Skin of body (tissue), 2 donors: ENCODE measurements around the gene XPO1. TPM values are rescaled to one million over a fixed set of nuclear protein-coding genes. Genes with fewer than 3 reads are reported as not detected.
"Not testable (repeated sequence)": the region's sequence is repeated elsewhere in the genome, so short reads cannot be mapped to it uniquely, and the experiment has no call there.

Source experiments
- DNase-seq: peaks from one replicate; lab custom pipeline; 2025; lab: John Stamatoyannopoulos, UW
- total RNA-seq: library from RNA; depleted of rRNA; stranded (reverse); fragments of >200 nt; gene quantifications from one replicate; pipeline ENCODE4 v1.2.3, GENCODE V29; 2014

The XPO1 gene
- total RNA-seq, 1 donor from 2014 or later = 465 TPM

DNA sequence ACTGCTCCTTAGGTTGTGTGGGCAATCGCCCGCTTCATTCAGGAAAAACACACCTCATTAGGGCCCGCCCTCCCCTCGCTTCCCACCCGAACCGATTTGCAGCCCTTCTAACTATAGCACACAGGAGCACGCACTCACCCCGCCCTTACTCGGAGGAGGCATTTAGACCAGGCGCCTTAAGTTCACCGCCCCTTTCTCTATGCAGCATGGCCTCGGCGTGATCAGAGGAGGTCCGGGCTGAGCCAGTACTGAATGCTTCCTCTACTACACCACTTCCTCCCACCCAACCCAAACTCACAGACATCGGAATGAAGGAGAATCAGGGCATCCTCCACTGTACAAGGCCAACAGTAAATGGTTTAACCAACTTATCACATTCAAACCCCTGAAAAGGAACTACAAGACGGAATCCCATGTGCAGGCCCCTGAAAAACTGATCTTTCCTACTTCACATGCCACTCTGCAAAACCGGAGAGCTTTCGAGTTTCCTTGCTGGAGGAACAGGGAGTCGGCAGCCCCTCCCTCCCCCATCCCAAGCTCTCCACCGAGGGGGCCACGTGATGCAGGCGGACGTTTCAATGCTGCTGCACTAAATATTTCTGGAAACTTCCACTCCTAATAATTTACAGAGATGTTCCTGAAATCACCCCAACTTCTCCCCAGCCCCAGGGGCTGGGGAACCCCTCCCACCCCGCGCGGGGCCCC, 1.4 kb downstream of the XPO1 start:
- DNase-seq = peak; percentile 91

DNA sequence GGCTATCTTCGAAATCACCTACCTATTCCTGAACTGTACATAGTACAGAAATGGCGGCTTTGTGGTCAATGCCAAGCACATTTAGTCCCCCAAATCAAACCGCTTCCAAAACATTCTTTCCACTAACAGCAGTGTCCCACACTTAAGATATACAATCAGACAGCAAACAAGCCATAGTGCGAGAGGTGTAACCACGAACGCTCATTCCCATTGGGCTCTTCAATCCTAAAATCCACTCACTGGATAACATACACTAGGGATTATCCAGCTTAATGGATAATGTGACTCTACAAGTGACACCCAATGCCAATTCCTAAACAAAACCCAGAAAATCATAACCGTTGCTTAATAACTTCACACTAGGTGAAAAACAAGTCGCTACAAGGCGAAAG, 2.0 kb downstream of the XPO1 start:
- DNase-seq = peak; percentile 51

DNA sequence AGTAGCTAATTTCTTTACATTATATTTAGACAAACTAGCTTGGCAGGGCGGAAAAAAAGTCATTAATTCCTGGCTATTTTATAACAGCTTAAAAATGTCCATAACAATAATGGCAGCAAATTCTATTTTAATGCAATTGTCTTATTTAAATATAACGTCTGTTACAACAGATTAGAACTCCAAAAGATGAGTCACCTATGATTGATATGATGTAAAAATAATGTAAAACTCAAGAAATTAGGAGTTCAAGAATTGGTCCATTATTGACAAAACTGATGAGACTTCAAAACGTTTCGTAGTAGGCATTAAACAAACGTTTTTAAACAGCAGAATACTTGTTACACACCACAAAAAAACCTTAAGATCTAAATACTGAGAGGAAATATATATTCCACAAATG, 2.7 kb downstream of the XPO1 start:
- no peak for DNase-seq

DNA sequence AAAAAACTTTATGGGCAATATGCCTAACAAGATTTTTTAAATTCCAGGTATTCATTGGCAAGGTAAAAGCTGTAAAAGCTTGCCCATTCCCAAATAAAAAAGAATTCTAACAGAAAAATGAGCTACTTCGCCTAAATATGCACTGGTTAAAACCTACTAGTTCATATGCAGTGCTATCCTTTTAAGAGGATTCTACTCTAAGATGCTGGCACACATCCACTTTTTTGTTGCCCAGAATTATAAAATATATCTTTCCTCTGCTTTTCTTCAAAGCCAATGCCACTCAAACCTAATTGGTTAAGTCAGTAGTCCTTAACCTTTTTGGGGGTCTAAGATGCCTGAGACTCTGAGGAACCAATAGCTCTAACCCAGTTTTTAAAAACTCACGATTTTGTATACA, 3.2 kb downstream of the XPO1 start:
- DNase-seq = no peak

DNA sequence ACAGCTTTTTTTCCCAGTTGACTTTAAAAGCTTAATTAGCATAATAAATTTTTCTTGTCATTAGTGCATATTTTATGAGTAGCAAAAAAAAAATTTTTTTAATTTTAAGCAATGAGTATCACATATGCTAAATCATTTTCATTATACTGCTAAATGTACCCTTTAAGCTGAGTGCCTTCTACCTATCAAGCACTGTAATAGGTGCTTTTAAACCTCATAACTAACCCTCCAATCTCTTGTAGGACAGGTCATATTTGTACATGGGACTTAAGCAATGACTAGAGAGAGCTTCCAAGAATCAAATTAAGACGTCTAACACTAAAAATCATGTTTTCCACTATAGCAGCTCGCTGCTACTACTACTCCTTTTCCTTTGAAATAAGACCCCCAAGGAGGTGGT, 7.4 kb downstream of the XPO1 start:
- DNase-seq = no peak

DNA sequence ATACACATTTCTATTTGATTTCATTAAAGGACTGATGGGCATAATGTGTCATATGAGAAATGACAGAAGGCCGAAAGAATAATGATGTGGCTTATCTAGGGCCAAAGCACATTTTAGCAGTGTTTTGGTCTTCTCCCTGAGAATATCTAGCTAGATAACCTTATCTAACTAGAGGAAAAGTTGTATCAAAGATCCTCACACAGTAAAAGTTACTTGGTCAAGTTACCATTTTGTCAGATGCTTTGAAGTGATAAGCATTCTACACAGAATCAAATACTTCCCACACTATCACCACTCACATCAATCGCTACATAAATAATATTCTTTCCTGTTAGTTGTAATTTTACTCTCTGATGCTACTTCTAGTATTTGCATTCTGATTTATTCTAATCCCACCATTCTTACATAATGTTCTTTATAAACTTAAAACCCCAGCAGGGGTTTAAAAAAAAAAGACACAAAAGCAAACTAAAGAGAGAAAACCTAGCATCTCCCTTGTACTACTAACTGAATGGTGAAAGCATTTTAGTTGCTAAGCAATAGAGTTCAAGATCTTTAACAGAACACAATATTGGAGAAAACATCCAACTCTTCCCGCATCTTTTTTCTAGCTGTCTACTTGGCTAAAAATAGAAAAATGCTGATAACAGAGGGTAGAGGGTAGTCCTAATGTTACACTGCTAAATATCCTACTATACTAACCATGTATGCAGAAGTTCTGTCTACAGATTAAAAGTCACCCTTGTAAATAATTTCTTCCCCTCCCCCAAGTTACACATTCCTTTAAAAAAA, 8.0 kb downstream of the XPO1 start:
- no peak for DNase-seq

DNA sequence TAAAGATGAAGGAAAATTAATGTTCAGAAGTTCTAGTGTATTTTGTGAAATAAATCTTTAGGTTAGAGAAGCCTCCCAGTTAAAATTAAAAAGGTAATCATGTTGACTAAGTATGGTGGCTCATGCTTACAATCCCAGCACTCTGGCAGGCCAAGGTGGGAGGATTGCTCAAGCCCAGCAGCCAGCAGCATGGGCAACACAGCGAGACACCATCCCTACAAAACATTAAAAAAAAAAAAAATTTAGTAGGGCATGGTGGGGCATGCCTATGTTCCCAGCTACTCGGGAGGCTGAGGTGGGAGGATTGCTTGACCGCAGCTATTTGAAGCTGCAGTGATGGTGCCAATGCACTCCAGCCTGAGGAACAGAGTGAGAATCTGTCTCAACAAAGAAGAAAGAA, 17.9 kb downstream of the XPO1 start:
- DNase-seq = no peak

DNA sequence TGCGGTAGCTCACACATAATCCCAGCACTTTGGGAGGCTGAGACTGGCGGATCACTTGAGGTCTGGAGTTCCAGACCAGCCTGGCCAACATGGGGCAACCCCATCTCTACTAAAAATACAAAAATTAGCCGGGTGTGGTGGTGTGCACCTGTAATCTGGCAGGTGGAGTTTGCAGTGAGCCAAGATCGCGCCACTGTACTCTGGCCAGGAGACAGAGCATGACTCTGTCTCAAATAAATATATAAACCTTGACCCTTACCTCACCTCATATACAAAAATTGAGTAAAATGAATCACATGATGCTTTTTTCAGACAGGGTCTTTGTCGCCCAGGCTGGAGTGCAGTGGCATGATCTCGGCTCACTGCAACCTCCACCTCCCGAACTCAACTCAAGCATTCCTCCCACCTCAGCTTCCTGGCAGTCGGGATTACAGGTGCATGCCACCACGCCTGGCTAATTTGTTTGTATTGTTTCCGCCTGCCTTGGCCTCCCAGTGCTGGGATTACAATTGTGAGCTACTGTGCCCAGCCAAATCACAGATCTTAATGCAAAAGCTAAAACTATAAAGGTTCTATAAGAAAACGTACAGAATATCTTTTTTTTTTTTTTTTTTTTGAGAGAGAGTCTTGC, 25.3 kb downstream of the XPO1 start:
- DNase-seq = no peak

DNA sequence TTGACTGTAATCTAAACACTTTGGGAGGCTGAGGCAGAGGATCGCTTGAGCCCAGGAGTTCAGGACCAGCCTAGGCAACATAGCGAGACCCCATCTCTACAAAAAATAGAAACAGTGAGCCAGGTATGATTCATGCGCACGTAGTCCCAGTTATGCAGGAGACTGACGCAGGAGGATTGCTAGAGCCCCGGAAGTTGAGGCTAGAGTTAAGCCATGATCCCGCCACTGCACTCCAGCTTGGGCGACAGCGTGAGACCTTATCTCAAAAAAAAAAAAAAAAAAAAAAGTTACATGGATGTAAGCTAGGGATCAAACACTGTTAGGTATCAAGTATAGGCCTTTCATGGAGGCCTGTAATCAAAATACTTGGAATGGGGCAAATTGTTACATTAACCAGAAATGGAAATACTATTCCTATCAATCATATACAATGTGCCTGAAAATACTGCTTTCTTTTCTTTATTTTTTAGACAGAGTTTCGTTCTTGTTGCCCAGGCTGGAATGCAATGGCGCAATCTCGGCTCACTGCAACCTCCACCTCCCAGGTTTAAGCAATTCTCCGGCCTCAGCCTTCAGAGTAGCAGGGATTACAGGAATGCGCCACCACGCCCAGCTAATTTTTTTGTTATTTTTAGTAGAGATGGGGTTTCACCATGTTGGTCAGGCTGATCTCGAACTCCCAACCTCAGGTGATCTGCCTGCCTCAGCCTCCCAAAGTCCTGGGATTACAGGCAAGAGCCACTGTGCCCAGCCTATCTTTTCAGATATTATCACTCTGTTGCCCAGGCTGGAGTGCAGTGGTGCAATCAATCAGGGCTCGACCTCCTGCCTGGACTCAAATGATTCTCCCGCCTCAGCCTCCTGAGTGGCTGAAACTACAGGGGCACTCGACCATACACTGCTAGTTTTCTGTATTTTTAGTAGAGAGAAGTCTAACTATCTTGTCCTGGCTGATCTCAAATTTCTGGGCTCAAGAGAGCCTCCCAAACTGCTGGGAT, 27.2 kb downstream of the XPO1 start:
- no peak for DNase-seq

DNA sequence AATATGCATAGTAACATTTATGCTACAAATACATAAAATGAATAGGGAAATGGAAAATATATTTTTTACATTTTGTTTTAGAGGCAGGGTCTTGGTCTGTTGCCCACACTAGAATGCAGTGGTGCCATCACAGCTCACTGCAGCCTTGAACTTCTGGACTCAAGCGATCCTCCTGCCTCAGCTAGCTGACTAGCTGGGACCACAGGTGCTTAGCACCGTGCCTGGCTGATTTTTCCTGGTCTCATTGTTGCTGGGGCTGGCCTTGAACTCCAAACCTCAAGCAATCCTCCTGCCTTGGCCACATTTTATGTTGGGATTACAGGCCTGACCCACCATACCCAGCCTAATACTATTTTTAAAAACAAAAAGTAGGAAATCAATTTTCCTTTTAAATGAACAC, 33.2 kb downstream of the XPO1 start:
- DNase-seq = no peak

DNA sequence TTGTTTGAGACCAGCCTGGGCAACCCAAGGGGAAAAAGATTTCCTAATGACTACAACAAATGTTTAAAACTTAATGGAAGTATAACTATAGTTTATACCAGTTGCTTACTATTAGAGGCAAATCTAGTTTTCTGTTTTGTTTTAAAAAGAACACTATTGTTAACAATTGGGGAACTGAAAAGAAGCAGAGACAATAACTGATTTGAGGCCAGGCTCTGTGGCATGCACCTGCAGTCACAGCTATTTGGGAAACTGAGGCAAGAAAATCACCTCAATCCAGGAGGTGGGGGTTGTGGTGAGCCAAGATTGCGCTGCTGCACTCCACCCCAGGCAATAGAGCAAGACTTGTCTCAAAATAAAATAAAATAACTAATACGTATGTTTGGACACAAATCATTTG, 39.1 kb downstream of the XPO1 start:
- DNase-seq = no peak

DNA sequence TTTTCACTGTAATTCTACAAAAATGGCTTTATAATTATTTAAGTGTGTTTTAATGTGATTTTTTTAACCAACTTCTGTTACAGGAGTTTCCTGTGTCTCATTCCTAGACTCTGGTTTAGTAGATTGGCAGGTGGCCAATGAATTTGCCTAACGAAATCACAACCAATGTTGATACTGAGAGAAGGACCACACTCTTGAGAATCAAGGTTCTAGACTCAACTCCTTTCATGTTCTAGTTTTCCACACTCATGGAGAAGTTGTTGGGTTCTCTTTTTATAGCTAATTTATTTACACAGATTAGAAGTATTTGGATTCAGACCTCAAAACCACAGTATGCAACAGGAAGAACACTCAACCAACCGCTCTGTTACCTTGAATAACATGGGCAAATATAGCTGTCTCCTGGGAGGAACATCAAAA, 44.6 kb downstream of the XPO1 start:
- DNase-seq = no peak

DNA sequence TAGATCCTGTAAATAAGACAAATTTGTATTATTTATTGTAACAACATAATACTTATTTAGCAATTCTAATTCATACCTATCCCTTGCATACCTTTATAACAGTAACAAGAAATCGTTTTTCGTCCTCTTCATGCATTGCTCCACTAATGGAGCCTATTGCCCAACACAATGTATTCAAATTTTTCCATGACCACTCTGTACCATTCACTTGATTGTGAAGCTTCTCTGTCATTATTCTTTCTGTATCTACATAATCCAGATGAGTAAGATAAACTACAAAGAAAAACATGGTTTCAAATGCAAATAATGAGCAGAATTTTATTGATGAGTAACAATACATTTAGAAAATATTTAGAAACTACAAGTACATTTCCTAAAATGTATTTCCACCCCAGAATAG, 45.7 kb downstream of the XPO1 start:
- no peak for DNase-seq

DNA sequence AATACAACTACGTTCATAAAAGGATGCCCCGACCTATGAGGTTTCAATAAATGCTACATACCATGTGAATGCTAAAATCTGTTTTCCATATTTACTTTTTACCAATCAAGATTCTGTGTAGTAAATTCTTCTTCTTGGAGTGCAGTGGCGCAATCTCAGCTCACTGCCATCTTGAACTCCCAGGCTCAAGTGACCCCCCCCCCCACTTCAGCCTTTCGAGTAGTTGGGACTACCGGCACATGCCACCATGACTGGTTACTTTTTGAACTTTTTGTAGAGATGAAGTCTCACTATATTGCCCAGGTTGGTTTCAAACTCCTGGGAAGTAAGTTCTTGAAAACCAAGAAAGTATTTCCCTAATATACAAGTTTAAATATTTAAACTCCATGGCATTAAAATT, 52.9 kb downstream of the XPO1 start:
- DNase-seq = no peak

DNA sequence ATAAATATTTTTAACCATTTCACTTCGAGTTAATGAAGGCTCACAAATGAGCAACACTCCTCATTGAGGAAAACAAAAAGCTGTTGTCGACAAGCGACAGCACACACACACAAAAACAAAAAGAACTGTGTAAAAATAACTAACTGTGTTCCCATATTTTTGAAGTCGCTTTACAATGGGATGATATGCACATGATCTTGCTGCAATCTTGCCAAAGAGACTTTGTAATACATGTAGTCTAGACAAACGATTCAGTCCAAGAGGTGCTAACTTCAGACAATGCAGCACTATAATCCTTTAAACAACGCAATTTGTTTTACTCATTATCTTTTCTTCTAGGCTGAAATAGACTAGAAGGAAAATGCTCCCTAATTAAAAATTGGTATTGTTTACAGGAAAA, 60.1 kb downstream of the XPO1 start:
- no peak for DNase-seq

DNA sequence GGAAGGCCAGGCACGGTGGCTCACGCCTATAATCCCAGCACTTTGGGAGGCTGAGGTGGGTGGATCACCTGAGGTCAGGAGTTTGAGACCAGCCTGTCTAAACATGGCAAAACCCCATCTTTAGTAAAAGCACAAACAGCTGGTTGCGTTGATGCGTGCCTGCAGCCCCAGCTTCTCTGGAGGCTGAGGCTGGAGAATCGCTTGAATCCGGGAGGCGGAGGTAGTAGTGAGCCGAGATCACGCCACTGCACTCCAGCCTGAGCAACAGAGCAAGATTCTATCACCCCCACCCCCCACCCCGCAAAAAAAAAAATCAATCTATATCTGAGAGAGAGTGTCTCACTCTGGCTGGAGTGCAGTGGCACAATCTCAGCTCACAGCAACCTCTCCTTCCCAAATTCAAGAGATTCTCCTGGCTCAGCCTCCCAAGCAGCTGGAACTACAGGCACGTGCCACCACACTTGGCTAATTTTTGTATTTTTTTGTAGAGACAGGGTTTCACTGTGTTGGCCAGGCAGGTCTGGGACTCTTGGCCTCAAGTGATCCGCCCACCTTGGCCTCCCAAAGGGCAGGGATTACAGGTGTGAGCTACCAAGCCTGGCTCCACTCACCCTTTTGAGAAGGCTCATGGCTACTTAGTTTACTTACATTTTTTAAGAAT, 61.1 kb downstream of the XPO1 start:
- DNase-seq = not testable (repeated sequence)

DNA sequence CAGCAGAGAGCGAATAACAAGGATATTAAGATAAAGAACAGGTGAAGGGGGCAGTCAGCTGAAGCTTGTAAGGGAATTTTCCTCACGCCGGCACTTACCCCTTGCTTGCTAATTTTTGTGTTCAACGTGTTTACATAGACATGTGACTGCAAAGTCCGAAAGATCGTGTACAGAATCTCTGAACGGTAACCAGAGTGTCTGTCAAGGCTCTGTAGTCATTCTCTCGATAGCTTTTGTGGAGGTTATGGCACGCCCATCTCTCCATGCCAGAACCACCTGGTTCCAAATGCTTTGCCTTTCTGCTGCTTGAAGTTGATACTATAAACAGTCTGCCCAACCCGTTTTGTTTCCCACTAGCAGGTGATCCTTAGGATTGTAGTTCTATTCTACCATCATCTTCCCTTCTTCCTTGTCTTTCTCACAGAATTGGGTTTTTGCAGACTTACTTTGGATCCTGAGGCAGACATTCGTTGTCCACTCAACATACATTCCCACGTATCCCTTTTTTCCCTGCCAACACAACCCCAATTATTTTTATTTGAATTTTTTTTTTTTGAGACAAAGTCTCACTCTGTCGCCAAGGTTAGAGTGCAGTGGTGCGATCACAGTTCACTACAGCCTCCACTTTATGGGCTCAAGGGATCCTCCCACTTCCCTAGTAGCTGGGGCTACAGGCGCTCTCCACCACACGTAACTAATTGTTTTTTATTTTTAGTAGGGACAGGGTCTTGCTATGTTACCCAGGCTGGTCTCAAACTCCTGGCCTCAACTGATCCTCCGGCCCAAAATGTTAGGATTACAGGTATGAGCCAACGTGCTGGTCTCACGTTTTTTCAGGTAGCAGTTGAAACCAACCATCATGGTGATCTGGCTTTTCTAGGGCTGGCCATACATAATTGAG, 66.0 kb downstream of the XPO1 start:
- DNase-seq = no peak

DNA sequence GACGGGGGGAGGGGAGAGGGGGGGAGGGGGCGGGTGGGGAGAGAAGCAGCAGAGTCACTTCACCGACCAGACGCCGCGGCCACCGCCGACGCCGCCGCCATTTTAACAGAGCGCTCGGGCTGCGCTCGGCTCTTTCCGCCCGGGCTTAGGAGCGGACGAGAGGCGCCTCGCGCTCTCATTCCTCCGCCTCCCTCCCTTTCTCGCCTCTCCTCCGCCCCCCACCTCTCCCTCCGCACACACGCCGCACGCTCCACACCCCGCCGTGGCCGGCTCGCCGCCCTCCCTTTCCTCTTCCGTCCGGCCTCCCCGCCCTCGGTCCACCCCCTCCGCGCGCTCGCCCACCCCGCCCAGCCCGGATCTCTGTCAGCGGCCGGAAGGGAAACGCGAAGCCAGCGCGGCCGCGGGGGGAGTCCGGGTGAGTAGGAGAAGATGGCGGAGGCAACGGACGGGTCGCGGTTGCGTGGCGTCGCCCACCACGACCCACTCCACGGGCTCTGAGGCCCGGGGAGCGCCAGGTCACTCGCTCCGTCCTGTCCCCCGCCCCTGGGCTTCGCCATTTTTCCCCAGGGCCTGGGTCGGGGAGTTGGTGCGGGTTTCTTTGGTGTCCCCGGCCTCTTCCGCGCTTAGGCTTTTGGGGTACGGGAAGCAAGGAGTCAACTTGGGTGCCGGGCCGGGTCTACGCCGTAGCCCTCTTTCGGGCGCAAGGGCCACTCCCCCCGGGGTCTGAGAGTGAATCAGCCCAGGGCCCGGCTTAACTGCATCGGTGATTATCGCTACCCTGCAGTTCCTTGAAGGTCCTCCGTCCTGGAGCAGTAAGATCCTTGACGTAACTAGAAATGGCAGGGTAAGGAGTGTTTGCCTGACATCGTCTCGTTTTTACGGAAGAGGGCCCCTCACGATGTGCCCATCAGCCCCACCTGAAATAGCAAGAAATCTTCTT, 66.9 kb downstream of the XPO1 start, which contains the start of gene USP34:
TSS of gene USP34 (minus strand) at position 123 of the 940 bp plus-strand sequence. CDS start 395 bp downstream, outside the sequence.
- DNase-seq = peak; percentile 95
